HG03045 (cell line): ENCODE results near the gene CRYBB1.
"Not testable (repeated sequence)": the region's sequence is repeated elsewhere in the genome, so short reads cannot be mapped to it uniquely, and the experiment has no call there.

Experiments used
- ATAC-seq: cut with Tn5 transposase; IDR thresholded peaks from one replicate; pipeline ENCODE4 v1.9.1; 2021; ENCODE audit warnings: mild to moderate bottlenecking, moderate library complexity; ENCODE audit not compliant: unreplicated experiment

CRYBB1 gene

GRCh38 chr22:26642465-26643417 is 24.9 kb upstream of the CRYBB1 start:
- ATAC-seq, result no peak

- ATAC-seq, result no peak
These were observed 18.5 kb upstream of the CRYBB1 start for GRCh38 chr22:26636296-26636695.

- no peak for ATAC-seq
These were observed 17.3 kb upstream of the CRYBB1 start for GRCh38 chr22:26635117-26635516.

- no peak for ATAC-seq
These were observed 16.4 kb upstream of the CRYBB1 start for GRCh38 chr22:26634189-26634588.

GRCh38 chr22:26632422-26633155 is 14.8 kb upstream of the CRYBB1 start:
- ATAC-seq, result no peak

- no peak for ATAC-seq
These were observed 13.5 kb upstream of the CRYBB1 start for GRCh38 chr22:26631282-26631681.

- no peak for ATAC-seq
These were observed 12.3 kb upstream of the CRYBB1 start for GRCh38 chr22:26629988-26630761.

- no peak for ATAC-seq
These were observed 7.0 kb upstream of the CRYBB1 start for GRCh38 chr22:26624803-26625202.

- no peak for ATAC-seq
These were observed 6.2 kb upstream of the CRYBB1 start for GRCh38 chr22:26623984-26624383.

- no peak for ATAC-seq
These were observed 3.8 kb upstream of the CRYBB1 start, which contains the start of gene CRYBA4 for GRCh38 chr22:26621663-26622062. Gene CRYBA4, plus strand, starts transcription at chr22:26621963. Its CDS starts 634 bp downstream, at chr22:26622597.

GRCh38 chr22:26620197-26620596 is 2.4 kb upstream of the CRYBB1 start:
- no peak for ATAC-seq

- no peak for ATAC-seq
These were observed 1.7 kb upstream of the CRYBB1 start for GRCh38 chr22:26619510-26619909.

- ATAC-seq, result no peak
These were observed 628 bp upstream of the CRYBB1 start for GRCh38 chr22:26618455-26618854.

- ATAC-seq, result no peak
These were observed 1.2 kb downstream of the CRYBB1 start for GRCh38 chr22:26616650-26617049.

- ATAC-seq, result no peak
These were observed 1.9 kb downstream of the CRYBB1 start for GRCh38 chr22:26615830-26616435.

- no peak for ATAC-seq
These were observed 2.7 kb downstream of the CRYBB1 start for GRCh38 chr22:26615149-26615548.

- ATAC-seq, result no peak
These were observed 3.5 kb downstream of the CRYBB1 start for GRCh38 chr22:26614322-26614721.

- not testable (repeated sequence) for ATAC-seq
These were observed 4.1 kb downstream of the CRYBB1 start for GRCh38 chr22:26613753-26614152.

- no peak for ATAC-seq
These were observed 5.2 kb downstream of the CRYBB1 start for GRCh38 chr22:26612652-26613051.

GRCh38 chr22:26610996-26611395 is 6.8 kb downstream of the CRYBB1 start:
- ATAC-seq, result no peak
